Uterus (tissue), 2 donors: ENCODE measurements around the gene ZNF423.

Source experiments
- POLR2A ChIP-seq, 2 donors: fragments of 450-650 bp; IDR thresholded peaks; one replicate each; pipeline ENCODE4 v1.6.1; 2016; ENCODE audit warnings: antibody characterized with exemption in 2 of 2, mild to moderate bottlenecking in 1 of 2, moderate library complexity in 1 of 2
- TF ChIP-seq, protein P1 (sequence below), 4 experiments: fragments of 200-600 bp in 2 of 4; fragments of 450-650 bp in 2 of 4; sonication (generic) in 2 of 4; IDR thresholded peaks; one replicate each; pipeline ENCODE4 v1.5.1; 2016 to 2019; ENCODE audit warnings: antibody characterized with exemption in 4 of 4, mild to moderate bottlenecking in 2 of 4, moderate library complexity in 1 of 4

DNA sequence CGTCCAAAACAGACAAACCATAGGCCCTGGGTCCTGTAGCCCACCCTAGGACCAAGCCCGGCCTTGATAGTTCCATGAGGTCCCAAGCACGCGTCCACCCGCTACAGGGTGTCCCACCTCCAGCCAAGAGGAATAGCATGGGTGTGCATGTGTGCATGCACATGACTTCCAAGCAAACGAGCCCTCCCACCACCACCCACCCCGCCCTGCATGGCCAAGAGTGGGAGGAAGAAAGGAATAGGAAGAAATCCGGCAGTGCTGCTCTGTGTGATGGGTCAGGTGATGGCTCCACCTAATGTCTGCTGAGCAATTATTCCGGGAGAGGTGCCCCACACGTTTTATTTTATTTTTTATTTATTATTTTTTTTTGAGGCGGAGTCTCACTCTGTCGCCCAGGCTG is 184.6 kb downstream of the ZNF423 start:
- TF ChIP-seq, protein P1, sequence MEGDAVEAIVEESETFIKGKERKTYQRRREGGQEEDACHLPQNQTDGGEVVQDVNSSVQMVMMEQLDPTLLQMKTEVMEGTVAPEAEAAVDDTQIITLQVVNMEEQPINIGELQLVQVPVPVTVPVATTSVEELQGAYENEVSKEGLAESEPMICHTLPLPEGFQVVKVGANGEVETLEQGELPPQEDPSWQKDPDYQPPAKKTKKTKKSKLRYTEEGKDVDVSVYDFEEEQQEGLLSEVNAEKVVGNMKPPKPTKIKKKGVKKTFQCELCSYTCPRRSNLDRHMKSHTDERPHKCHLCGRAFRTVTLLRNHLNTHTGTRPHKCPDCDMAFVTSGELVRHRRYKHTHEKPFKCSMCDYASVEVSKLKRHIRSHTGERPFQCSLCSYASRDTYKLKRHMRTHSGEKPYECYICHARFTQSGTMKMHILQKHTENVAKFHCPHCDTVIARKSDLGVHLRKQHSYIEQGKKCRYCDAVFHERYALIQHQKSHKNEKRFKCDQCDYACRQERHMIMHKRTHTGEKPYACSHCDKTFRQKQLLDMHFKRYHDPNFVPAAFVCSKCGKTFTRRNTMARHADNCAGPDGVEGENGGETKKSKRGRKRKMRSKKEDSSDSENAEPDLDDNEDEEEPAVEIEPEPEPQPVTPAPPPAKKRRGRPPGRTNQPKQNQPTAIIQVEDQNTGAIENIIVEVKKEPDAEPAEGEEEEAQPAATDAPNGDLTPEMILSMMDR (IDR thresholded peaks at IDR 0.05) = no peak
- no peak for TF ChIP-seq POLR2A (IDR thresholded peaks at IDR 0.05)
